ENCODE data around the gene AGFG2.

Gene AGFG2

GRCh38 chr7:100603726-100604027 is 64.7 kb downstream of the AGFG2 start:
- no peak overlapping the region for H3K27ac ChIP-seq (replicated peaks)
- no peaks in the 10 kb centered on the region for H3K27me3 ChIP-seq (ENCODE audit: insufficient read depth, poor library complexity, severe bottlenecking)
- no peak for TF ChIP-seq POLR2AphosphoS5 (IDR thresholded peaks at IDR 0.05; ENCODE audit: low read depth)
- no peak for TF ChIP-seq SPI1 (IDR thresholded peaks at IDR 0.05; ENCODE audit: borderline replicate concordance, low read depth)
- TF ChIP-seq, protein P1, sequence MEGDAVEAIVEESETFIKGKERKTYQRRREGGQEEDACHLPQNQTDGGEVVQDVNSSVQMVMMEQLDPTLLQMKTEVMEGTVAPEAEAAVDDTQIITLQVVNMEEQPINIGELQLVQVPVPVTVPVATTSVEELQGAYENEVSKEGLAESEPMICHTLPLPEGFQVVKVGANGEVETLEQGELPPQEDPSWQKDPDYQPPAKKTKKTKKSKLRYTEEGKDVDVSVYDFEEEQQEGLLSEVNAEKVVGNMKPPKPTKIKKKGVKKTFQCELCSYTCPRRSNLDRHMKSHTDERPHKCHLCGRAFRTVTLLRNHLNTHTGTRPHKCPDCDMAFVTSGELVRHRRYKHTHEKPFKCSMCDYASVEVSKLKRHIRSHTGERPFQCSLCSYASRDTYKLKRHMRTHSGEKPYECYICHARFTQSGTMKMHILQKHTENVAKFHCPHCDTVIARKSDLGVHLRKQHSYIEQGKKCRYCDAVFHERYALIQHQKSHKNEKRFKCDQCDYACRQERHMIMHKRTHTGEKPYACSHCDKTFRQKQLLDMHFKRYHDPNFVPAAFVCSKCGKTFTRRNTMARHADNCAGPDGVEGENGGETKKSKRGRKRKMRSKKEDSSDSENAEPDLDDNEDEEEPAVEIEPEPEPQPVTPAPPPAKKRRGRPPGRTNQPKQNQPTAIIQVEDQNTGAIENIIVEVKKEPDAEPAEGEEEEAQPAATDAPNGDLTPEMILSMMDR (IDR thresholded peaks at IDR 0.05; ENCODE audit: insufficient read depth, low read length) = no peak
- DNase-seq (ENCODE audit: low read depth in 1 of 2, low spot score in 1 of 2) = no peak
- peak overlapping the region; percentile 66 for H3K4me3 ChIP-seq (replicated peaks; ENCODE audit: insufficient read depth, low read length)

DNA sequence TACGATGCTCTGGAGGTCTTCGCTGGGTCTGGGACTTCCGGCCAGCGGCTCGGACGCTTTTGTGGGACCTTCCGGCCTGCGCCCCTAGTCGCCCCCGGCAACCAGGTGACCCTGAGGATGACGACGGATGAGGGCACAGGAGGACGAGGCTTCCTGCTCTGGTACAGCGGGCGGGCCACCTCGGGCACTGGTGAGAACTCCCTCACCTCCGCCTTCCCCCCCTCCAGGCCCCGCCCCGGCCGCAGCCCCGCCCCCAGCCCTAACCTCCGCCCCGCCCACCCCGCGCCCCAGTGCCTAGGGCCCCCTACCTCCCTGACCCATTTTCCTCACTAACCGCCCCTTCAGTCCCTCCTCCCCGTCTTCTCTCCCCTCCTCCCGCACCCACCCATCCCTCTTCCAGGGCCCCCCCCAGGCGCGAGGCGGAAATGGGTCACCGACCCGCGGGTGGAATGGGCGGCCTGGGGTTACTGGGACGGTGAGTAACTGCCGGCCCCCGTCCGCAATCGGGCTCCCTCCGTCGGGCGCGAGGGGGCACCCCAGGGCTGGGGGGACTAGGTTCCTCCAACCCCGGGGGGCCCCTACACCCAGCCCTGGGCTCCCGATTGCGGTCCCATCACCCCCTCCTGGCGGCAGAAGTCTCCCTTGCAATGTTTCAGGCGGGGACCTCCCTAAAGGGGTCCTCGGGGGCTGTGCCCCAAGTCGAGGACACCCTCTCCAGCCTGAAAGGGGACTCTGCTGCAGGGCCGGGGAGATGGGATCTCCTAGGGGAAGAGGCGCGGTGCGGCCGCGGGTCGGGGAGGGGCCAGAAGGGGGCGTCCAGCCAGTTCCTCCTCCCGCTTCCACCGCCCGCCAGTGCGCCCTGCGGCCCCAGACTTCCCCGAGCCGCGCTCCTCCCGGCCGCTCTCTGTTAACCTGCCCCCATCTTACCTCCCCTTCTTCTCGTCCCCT is 65.3 kb downstream of the AGFG2 start:
- peak; percentile 60; the same call in 1 of the 2 replicates for TF ChIP-seq SPI1 (IDR thresholded peaks at IDR 0.05; ENCODE audit: borderline replicate concordance, low read depth)
- TF ChIP-seq, protein P2, sequence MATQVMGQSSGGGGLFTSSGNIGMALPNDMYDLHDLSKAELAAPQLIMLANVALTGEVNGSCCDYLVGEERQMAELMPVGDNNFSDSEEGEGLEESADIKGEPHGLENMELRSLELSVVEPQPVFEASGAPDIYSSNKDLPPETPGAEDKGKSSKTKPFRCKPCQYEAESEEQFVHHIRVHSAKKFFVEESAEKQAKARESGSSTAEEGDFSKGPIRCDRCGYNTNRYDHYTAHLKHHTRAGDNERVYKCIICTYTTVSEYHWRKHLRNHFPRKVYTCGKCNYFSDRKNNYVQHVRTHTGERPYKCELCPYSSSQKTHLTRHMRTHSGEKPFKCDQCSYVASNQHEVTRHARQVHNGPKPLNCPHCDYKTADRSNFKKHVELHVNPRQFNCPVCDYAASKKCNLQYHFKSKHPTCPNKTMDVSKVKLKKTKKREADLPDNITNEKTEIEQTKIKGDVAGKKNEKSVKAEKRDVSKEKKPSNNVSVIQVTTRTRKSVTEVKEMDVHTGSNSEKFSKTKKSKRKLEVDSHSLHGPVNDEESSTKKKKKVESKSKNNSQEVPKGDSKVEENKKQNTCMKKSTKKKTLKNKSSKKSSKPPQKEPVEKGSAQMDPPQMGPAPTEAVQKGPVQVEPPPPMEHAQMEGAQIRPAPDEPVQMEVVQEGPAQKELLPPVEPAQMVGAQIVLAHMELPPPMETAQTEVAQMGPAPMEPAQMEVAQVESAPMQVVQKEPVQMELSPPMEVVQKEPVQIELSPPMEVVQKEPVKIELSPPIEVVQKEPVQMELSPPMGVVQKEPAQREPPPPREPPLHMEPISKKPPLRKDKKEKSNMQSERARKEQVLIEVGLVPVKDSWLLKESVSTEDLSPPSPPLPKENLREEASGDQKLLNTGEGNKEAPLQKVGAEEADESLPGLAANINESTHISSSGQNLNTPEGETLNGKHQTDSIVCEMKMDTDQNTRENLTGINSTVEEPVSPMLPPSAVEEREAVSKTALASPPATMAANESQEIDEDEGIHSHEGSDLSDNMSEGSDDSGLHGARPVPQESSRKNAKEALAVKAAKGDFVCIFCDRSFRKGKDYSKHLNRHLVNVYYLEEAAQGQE (IDR thresholded peaks at IDR 0.05; ENCODE audit: insufficient replicate concordance, low read depth) = peak; percentile 15
- TF ChIP-seq, protein P1 (IDR thresholded peaks at IDR 0.05; ENCODE audit: insufficient read depth, low read length) = no peak
- H3K27ac ChIP-seq (replicated peaks) = peak overlapping the region; percentile 46
- peak; percentile 58 to 78 for DNase-seq (ENCODE audit: low read depth in 1 of 2, low spot score in 1 of 2)
- H3K4me3 ChIP-seq (replicated peaks; ENCODE audit: insufficient read depth, low read length) = peak overlapping the region; percentile 66
- no peaks in the 10 kb centered on the region for H3K27me3 ChIP-seq (ENCODE audit: insufficient read depth, poor library complexity, severe bottlenecking)

DNA sequence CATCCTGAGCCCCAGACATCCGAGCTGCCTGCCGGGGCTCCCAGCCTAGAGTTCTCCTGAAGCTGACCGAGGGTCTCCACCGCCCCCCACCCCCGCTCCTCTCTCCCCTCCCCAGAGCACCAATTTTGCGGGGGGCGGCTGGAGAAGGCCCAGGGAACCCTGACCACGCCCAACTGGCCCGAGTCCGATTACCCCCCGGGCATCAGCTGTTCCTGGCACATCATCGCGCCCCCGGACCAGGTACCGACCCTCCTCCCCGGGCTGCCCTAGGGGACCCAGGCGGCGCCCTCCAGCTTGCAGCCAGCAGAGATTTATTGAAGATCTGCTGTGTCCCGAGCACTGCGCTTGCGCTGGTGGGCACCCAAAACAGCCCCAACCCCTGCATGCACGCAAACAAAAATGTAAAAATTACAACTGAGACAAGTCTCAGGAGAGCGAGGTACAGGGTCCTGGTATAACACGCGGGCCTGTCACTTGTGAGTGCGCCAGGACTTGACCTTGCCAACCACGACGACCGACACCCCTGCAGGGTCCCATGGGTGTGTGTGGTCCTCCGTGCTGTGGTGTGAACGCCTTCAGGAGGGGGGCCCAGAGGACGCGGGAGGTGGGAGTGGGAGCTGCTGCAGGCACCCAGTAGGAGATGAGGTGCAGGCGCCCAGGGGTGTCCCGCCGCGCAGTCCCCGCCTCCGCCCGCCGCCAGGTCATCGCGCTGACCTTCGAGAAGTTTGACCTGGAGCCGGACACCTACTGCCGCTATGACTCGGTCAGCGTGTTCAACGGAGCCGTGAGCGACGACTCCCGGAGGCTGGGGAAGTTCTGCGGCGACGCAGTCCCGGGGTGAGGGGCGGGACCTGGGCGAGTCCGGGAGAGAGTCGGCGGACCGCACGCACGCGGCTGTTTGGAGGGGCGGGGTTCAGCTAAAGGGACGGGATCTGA is 66.2 kb downstream of the AGFG2 start:
- TF ChIP-seq POLR2AphosphoS5 (IDR thresholded peaks at IDR 0.05; ENCODE audit: low read depth) (no peak), SPI1 (IDR thresholded peaks at IDR 0.05; ENCODE audit: borderline replicate concordance, low read depth) (no peak), GABPA (IDR thresholded peaks at IDR 0.05; ENCODE audit: low read depth) (no peak)
- TF ChIP-seq, protein P1 (IDR thresholded peaks at IDR 0.05; ENCODE audit: insufficient read depth, low read length) = no peak
- TF ChIP-seq, protein P2 (IDR thresholded peaks at IDR 0.05; ENCODE audit: insufficient replicate concordance, low read depth) = no peak
- H3K27me3 ChIP-seq (ENCODE audit: insufficient read depth, poor library complexity, severe bottlenecking) = no peaks in the 10 kb centered on the region
- peak in 1 of 2 experiments; percentile 53 for DNase-seq (ENCODE audit: low read depth in 1 of 2, low spot score in 1 of 2)
- H3K27ac ChIP-seq (replicated peaks) = no peak overlapping the region
- peak overlapping the region; percentile 66 for H3K4me3 ChIP-seq (replicated peaks; ENCODE audit: insufficient read depth, low read length)

Measured in HL-60 (cell line).